NCI-H146 treated with DMSO at 0.1 percent for 48 hours (cell line): Measurements from ENCODE around the gene XYLT1.
"Not testable (repeated sequence)": the region's sequence is repeated elsewhere in the genome, so short reads cannot be mapped to it uniquely, and the experiment has no call there.

Experiments
- DNase-seq: peaks from one replicate; lab custom pipeline; 2025; ENCODE audit not compliant: unreplicated experiment; lab: John Stamatoyannopoulos, UW

XYLT1 gene

DNA sequence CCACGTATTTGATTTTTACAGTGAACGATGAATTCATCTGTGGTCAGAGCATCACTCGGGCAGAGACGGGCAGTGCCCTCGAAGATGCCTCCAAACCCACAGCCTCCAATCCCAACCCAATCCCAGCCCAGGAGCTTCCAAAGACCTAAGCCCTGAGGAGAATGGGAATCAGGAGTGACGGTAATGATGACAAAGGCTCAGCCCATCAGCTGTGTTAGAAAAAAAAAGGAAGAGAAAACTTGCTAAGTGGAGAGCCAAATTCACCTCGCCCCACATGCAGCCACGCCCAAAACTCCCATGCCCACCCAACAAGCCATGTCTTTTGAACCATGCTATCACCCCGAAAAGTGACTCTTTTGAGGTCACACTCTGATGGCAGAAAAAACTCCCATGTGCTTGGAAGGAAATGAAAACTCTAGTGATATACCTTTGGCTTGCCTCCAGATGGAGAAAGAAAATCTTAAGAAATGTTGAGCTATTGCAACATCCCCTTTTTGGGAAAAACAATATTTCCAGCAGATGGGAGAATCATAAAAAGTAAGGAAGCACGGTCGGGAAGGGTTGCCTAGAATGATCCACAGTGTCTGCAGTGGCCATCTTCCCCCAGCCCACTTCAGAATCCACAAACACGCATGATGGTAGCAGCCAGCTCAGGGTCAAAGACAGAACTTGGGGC is 37.7 kb downstream of the XYLT1 start:
- no peak for DNase-seq

DNA sequence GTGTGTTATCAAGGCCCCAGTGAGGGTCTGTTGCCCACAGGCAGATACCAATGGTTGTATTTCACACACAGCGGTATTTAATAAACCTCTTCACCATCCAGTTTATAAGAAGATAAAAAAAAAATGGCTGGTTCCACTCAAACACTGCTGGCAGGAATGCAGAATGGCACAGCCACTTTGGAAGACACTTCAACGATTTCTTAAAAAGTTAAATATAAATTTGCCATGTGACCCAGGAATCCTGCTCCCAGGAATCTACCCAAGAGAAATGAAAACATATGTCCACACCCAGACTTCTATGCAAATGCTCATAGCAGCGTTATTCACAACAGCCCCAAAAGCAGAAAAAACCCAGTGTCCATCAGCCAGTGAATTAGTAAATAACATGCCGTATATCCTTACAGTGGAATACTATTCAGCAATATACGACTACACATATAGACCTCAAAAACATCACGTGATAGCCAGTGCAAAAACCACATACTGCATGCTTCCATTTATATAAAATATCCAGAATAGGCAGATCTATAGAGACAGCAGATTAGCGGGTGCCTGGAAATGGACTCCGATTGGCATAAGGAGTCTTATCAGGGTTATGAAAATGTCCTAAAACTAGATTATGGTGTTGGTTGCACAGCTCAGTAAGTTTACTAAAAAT is 38.7 kb downstream of the XYLT1 start:
- no peak for DNase-seq

DNA sequence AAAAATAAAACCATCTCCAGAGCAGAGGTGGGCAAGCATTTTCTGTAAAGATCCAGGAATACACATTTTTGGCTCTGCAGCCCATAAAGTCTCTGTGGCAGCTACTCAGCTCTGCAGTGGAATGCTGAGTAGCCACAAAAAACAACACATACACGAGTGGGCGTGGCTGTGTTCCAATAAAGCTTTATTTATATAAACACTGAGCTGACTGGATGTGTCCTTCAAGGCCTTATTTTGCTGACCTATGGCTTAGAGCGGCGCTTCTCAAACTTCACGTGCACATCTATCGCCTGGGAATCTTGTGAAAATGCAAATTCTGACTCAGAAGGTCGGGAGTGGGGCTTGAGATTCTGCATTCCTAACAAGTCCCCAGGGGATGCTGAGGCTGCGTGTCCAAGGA is 39.7 kb downstream of the XYLT1 start:
- no peak for DNase-seq

DNA sequence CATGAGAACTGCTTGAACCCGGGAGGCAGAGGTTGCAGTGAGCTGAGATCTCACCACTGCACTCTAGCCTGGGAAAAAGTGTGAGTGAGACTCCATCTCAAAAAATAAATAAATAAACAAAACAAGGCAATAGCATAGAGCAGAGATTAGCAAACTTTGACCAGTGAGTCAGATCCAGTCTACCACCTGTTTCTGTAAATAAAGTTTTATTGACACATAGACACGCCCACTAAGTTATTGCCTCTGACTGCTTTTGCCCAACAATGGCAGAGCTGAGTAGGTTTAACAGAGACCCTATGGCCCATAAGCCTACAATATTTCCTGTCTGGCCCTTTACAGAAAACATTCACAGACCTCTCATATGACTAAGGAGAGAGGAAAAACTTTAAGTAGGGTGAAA is 44.3 kb downstream of the XYLT1 start:
- no peak for DNase-seq

DNA sequence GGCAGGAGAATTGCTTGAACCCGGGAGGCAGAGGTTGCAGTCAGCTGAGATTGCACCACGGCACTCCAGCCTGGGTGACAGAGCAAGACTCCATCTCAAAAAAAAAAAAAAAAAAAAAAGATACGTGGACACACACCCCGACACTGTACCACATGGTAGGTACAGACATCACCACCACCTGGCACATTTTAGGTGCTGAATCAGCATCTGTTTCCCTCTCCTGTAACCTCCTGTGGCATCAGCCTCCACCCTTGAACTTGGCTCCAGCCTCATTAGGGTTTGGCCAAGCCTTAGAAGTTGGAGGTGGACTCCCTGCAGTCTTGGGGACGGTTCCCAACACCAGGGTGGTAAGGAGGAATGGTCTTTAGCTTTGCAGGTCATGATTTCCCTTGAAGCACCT is 46.0 kb downstream of the XYLT1 start:
- DNase-seq: no peak

DNA sequence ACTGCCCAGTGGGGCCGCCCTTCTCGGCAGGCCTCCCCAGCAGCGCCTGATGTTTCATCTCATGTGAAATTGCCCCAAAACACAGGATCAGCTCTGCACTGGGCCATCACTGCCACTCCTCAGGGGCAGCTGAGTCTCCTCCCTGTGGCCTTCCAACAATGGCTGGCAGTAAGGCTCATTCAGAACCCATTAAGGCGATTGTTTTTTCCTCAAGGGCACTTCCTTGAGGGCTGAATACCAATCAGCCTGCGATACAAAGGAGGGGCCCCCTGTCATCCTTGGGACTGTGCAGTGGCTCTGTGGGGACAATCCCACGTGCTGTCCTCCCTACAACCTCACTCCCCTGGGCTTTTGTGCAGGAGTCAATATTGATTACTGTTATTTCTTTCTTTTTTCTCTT is 47.5 kb downstream of the XYLT1 start:
- no peak for DNase-seq

DNA sequence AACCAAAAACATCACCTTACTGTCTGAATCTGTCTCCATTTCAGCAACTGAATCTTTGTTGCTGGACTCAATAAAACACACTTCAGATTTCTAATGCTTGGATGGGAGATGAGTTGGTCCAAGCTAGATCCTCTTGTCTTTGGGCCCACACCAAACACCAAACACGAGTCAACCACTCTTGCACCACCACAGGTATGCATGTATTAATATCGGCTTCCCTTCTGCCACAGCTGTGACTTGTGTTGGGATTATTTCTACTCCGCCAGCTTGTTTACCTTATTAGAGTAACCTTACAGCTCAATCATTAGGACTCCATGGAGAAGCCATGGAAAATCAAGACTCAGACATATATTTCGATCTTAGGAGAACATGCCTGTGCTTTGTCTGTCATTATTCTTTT is 49.9 kb downstream of the XYLT1 start:
- DNase-seq: no peak

DNA sequence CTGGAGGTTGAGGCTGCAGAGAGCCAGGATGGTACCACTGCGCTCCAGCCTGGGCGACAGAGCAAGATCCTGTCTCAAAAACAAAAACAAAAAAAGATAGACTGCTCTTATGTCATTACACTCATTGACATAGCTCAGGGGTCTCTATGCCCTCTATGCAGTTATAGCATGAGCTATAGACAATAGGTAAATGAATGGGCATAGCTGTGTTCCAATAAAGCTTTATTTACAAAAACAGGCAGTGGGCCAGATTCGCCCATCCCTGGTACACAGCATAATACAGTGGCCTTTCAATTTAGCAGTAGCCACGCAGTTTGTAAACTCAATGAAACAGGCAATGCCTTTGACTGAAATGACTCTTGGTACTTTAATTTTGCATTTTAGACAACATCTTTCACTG is 51.5 kb downstream of the XYLT1 start:
- no peak for DNase-seq

DNA sequence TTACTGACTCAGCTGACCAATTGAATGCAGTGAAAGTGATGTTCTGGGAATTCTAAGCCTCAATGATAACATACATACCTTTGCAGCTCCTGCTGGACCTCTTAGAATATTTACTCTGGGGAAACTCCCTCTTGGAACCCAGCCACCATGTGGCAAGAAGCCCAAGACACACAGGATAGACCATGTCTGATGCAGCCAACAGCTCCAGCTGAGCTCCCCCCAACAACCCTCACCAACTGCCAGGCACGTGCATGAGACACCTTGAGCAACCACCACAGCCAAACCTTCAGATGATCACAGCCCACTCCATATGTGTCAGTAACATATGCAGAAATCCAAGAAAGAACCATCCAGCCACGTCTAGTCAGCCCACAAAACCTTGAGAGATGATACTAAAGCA is 53.0 kb downstream of the XYLT1 start:
- no peak for DNase-seq

DNA sequence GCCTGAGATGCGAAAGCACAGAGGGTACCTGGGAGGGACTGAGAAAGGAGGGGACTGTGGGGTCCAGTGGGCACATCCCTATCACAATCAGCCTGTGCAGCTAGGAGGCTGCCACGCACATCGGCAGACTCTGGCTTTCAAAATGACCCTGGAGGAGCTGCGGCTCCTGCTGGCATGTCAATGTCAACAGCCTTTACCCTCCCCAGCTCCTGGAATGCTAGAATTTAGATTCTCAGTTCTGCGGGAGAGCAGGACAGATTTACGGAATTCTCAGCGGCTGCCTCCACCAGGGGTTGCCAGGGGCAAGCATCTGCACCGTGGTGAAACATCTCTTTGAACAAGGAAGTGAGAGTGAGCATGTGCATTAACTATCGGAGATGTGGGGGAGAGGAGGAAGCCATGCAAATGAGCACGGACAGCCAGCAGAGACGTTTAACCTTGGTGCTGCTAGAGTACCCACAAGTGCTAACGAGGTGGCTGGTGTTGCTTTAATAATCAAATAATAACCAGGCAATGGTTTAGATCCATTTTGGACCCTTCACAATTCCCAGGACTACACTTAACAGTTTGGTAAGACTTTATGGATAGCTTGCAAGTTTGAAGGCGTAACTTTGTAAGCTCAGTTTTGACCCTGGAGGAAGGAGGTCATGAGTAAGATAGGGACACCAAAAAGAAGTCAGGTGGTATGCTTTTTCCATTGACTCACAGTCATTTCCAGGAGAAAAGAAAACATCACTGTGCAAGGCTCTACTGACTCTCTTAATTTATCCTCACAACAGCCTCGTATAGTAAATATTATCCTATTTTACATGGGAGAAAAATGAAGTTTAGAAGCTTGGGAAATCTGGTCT is 54.1 kb downstream of the XYLT1 start:
- DNase-seq: no peak

DNA sequence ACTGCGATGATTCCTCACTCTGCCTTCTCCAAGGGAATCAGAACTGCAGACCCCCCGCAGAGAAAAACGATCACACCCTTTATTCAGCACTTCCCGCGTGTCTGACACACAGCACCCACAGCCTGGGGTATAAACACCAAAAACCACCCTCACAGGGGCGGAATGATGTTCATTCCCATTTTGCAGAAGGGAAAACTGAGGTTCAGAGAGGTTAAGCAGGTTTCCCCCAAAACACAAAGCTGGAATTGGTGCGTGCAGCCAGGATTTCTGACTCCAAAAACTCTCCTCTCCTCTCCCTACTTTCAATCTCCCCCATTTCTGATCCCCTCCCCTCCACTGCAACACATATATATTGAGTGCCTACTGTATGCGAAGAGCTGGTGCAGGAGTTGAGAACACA is 55.8 kb downstream of the XYLT1 start:
- no peak for DNase-seq

DNA sequence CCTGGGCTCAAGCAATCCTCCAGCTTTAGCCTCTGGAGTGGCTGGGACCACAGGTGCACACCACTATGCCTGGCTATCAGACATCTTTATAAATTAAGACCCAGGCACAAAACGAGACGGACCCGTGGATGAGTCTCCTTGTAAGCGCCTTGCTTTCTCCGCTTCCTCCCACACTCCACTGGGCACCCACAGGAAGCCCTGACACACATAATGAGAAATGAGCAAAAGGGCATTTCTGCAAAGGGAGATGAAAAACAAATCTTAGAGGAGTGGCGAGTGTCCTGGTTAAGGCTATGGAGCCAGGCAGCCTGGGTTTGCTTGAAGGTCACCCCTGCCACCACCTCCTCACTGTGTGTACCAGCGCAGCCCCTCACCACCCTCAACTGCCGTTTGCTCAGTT is 56.3 kb downstream of the XYLT1 start:
- no peak for DNase-seq

DNA sequence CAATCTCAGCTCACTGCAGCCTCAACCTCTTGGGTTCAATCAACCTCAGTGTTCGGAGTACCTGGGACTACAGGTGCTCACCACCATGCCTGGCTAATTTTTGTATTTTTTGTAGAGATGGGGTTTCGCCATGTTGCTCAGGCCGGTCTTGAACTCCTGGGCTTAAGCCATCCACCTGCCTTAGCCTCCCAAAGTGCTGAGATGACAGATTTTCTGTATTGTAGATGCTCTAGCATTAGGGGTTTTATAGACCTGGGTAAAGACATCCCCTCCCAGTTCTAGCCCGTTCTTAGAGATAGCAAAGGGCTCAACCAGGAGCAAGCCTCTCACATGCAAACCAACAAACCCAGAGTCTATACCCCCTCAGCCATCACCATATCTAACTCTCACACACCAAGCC is 57.3 kb downstream of the XYLT1 start:
- no peak for DNase-seq

DNA sequence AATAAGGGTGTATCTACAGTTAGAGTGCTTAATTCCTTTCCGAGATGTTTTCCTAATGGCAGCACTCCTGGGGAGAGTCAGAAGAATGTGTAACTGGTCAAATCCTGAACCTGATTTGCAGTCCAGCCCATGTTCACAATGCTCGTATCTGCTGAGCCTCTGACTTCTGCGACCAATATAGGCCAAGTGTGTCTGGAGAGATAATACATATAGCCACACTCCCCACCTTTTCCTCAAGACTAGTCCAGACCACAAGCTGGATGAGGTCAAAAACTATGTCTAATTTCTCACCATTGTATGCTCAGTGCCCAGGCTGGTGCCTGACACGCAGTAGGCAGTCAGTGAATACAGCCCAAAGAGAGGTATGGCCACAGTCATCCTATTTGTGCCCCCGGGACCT is 58.0 kb downstream of the XYLT1 start:
- no peak for DNase-seq

DNA sequence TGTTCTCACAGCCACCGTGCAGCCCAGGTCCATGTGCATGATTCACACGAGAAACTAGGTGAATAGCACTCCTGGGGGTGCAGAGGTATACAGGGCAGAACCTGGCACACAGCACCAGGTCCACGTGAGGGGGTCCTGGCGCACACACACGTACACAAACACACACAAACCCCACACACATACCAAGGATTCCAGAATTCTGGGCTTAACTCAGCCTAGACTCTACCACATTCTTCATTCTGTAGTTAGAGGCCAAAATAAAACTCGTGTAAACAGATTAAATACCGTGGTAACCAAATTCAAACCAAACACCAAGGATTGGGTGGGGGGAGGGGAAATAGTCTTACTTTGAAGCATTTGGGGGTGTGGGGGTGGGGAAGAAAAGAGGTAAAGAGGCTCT is 58.5 kb downstream of the XYLT1 start:
- DNase-seq: no peak

DNA sequence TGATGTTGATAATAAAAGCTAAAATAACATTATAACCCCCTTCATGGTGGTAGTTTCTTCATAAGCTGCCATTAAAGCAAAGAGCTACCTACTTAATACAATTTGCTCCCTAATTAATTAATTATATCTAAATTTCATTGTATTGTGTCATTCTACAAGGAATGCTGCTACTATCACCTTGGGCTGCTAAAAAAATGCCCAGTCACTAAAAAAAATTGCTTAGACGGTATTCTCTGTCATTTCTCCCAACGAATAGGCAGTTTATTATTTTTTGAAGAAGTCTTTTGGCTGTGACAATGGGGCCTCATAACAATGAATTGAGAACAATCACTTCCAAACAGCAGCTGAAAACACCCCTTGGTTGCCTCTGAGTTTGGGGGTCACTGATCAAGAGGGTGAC is 59.5 kb downstream of the XYLT1 start:
- DNase-seq: no peak

DNA sequence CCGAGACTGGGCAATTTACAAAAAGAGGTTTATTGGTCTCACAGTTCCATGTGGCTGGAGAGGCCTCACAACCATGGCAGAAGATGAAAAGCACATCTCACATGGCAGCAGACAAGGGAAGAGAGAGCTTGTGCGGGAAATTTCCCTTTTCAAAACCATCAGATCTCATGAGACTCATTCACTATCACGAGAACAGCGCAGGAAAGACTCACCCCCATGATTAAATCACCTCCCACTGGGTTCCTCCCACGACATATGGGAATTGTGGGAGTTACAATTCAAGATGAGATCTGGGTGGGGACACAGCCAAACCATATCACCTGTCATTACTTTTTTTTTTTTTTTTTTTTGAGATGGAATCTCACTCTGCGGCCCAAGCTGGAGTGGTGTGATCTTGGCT is 60.4 kb downstream of the XYLT1 start:
- not testable (repeated sequence) for DNase-seq

DNA sequence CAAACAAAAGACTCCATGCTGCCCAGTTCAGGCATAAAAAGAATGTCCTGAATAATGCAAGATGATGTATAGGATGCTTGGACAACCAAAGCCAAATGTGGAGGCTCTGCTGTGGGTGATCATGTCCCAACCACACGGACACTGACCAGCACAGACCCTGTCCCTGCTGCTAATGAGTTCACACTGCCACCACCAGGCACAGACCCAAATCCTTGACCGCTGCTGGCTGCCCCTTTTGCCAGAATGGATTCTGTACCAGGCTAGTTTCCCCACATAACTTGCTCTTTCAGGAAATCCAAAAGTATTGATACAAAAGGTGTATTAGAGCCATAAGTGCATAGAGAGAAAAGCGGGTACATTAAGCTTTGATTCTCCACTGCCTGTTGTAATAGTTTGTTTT is 60.9 kb downstream of the XYLT1 start:
- DNase-seq: no peak

DNA sequence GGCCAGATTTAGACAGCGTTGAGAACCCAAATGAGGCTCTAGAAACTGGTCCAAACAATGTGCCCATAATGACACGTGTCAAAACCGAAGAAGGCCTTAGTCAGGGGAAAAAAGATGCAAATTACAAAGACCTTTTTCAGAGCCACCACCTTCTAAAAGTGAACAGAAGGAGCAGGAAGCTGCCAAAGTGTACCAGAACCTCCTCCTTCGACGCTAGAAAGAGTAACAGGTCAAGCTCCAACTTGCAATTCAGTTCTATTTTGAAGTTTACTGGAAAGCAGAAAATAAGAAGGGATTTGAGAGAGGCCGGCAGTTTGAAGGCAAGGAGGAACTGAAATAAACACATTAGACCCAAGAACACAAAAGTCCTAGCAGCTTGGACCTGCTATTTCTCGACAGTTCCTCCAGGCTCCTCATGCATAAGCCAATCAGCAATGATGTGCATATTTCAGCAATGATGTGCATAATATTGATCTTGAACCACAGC is 61.8 kb downstream of the XYLT1 start:
- DNase-seq: no peak

DNA sequence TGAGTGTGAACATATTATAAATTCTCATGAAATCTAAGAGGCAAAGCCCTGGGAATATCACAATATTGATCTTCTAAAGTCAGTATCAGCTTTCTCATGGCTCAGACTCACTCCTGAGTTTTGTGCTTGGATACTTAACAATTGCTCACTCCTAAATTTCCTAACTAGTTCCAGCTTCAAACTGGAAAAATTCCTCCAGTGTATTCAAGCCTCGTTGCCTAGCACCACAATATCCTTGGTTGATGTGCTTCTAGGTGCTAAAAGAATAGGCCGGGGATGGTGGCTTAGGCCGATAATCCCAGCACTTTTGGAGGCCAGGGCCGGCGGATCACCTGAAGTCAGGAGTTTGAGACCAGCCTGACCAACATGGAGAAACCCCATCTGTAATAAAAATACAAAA is 62.5 kb downstream of the XYLT1 start:
- no peak for DNase-seq

DNA sequence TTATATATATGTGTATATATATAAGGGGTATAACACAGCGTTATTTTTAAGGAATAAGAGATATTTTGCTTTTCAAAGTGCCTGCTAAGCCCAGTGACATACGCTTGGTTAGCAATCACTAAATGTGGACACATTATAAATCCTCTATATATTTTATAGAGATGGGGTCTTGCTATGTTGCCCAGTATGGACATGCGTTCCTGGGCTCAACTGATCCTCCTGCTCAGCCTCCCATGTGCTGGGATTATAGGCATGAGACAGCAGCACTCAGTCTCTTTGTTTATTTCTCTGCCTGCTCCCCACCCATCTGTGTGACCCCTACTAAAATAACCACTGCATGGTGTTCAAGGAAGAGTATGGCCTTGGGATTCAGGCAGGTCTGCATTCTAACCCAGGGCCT is 63.4 kb downstream of the XYLT1 start:
- DNase-seq: no peak
